SH-SY5Y (cell line): ENCODE measurements around the gene ZNF469.

ENCODE experiments used
- GATA2 ChIP-seq: IDR thresholded peaks from 2 replicates; pipeline ENCODE4 v1.6.1; 2011; ENCODE audit warnings: mild to moderate bottlenecking, low read depth, low read length
- GATA3 ChIP-seq: IDR thresholded peaks from 2 replicates; pipeline ENCODE4 v1.6.1; 2011; ENCODE audit warnings: low read depth, mild to moderate bottlenecking, low read length, moderate library complexity

Gene ZNF469

GRCh38 chr16:88375996-88376834 is 6.5 kb upstream of the ZNF469 start:
- TF ChIP-seq GATA3 (no peak), GATA2 (no peak)

- no peak for TF ChIP-seq GATA3
- TF ChIP-seq GATA2 = no peak
These were observed 5.7 kb upstream of the ZNF469 start for GRCh38 chr16:88376835-88377726.

DNA sequence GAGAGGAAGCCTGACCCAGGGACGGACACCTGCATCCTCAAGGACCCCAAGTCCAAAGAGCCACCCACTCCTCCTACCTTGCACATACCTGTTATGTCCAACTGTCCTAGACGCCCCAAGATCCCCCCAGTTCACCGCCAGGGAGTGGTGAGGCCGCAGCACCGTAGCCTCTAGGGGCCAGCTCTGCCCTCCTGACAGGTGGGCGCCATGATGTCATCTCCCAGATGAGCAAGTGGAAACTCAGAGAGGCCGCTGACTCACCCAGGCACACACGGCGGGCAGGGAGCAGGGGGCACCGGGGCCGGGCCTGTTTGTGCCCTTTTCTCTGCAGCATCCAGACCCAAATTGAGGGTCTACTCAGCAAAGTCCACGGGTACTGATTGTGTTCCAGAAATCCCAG is 4.8 kb upstream of the ZNF469 start:
- TF ChIP-seq GATA3 = no peak

- TF ChIP-seq GATA2 = no peak
- no peak for TF ChIP-seq GATA3
These were observed 4.4 kb upstream of the ZNF469 start for GRCh38 chr16:88378401-88378800.

DNA sequence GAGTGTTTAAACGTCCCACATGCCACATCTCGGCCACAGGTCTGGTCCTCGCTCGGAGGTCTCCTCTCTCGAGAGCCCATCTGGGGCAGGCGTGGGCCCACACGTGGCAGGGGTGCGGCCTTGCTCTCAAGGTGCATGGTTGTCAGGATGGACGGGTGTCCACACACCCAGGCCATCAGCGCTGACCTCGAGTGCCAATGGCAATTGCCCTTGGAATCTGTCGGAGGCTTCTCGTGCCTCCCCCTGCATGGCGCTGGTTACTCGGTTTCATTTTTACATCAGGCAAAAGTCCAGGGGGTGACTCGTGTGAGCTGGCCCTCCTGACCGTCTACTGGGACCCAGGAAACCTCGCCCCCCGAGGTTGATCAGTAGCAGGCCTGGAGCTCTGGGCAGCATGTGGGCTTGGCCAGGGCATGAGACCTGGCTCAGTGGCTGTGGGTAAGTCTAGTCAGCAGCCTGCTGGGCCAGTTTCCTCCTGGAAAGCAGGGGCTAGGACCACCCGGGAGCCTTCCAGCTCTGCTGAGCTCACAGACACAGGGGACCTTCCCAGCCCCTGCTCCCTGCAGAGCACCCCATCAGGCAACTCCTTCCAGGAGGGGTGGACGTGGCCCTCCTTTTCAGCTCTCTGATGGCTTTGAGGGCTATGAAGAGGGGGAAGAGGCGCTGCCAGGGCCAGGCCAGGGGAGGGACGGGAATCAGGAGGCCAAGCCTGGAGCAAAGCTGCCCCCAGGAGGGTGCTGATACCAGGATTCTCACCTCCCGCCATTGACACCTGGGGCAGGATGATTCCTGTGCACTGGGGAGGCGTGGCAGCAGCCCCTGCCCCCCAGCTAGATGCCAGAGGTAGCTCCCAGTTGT is 3.7 kb upstream of the ZNF469 start:
- TF ChIP-seq GATA2 = no peak
- TF ChIP-seq GATA3 = no peak

DNA sequence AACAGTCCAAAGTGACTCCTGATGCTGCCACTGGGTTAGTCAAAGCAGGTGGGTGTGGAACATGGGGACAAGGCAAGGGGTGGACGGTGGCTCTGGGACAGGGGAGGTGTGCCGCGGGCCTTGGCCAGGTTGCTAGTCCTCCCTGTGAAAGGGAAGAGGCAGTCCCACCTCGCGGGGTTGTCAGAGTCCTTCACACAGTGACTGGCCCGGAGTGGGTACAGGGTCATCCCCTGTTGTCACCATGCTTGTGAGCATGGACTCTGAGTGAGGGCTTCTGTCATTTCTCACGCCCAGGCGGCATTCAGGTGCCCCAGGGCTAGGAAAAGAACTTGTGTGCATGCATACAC is 3.1 kb upstream of the ZNF469 start:
- TF ChIP-seq GATA2 (no peak), GATA3 (no peak)

DNA sequence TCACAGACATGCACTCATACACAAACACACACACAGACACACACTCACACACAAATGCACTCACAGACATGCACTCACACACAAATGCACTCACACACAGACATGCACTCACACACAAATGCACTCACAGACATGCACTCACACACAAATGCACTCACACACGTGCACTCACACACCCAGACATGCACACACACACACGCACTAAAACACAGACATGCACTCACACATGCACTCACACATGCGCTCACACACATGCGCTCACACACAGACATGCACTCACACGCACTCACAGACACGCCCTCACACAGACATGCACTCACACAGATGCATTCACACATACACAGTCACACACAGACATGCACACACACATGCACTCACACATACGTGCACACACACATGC is 2.7 kb upstream of the ZNF469 start:
- TF ChIP-seq GATA3 (no peak), GATA2 (no peak)

DNA sequence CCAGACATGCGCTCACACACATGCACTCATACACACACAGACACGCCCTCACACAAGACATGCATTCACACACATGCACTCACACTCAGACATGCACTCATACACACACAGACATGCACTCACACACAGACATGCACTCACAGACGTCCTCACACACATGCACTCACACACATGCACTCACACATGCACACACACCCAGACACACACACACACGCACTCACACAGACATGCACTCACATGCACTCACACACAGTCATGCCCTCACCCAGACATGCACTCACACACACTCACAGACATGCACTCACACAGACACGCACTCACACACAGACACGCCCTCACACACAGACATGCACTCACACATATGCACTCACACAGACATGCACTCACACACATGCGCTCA is 2.1 kb upstream of the ZNF469 start:
- TF ChIP-seq GATA2 (no peak), GATA3 (no peak)

DNA sequence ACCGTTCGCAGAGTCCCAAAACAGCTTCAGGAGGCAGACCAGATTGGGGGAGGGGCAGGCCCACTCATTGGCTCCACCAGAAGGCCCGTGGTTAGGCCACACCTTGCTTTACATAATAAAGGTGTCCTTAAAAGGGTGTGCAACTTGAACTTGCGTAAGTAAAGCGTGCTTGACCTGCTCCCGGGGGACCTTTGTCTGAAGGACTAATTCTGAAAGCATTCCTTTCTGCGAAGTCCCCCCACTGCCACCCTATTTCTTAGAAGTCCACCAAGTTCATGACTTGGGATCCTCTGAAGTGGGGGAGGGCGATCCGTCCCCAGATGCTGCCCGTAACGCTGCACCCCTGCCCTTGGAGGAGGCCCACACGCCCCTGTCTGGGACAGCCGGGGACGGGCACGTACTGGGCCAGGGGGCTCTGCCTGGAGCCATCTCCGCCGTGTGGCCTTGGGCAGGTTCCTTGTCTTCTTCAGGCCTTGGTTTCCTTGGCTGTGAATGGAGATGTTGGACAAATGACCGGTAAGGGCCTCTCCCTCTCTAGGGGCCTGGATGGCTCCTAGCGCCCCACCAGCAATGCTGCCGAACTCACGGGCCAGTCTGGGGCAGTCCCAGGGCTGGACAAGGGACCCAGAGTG is 823 bp upstream of the ZNF469 start:
- TF ChIP-seq GATA2 (no peak), GATA3 (no peak)

DNA sequence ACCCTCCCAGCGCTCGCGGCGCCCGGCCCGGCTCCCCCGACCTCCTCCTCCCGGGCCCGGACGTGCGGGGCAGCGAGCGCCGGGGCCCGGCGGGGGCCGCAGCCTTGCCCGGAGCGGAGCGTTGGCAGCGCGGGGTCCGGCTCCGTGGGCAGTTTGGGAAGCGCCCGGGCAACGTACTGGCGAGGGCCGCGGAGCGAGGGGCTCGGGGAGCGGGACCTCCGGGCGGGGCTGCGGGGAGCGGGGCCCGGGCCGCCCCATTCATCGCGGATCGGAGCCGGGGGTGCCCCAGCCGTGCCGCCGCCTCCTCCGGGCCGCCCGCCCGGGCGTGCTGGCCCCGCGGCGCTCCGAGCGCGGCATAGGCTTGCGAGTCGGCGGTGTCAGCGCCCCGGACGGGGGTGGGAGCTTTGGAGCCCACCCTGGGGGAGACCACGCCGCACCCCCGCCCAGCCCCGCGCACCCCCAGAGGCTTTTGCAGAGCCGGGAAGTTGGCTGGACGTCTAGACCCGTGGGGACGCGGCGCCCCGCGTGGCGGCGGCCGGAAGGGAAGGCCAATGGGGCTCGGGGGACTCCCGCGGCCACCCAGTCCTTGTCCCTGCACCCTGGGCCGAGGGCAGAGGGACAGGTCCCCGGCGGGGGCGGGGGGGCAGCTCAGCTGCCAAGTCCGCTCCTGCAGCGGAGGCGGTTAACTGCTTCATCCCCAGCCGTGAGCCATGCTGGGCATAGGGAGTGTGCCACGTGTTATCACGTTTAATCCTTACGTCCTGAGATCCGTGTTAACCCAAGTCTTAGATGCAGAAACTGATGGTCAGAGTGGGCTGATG is 852 bp downstream of the ZNF469 start:
- TF ChIP-seq GATA2 = no peak
- no peak for TF ChIP-seq GATA3

DNA sequence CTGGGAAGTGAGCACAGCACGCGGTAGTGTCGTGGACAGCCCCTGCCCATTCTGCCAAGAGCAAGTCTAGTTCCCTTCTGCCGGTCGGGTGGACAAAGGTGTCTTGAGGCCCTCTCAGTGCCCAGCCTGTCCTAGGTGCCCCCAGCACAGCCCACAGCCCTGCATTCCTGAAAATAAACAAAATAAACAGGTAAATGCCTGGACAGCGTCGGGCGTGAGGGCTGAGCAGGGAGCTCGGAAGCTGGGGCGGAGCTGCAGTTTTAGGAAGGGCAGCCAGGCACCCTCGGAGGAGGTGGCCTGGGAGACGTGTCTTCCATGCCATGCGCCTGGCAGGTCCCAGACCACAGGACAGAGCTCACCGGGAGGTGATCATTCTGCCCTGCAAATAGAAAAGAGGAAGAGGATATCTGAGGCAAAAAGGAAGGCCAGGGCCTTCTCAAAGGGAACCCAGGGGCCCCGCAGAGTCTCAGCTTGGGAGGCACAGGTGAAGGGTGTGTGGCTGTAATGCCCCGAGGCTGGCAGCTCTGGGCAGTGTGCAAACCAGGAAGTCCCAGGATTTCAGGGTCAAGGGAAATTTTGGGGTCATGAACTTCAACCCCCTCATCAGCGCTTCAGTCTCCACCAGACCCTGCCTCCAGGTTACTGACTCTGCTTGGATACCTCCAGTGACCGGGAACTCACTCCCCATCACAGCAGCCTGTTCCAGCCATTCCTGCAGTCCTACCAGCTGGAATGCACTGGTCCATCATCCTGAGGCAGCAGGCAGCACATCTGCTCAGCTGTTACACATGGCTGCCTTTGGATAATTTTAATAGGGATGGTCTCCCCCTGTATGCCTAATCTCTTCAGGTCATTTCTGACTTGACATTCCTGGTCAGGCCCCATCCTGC is 1.7 kb downstream of the ZNF469 start:
- TF ChIP-seq GATA2 (no peak), GATA3 (no peak)

GRCh38 chr16:88385112-88385594 is 2.4 kb downstream of the ZNF469 start:
- TF ChIP-seq GATA2 = peak; percentile 37; the same call in 1 of the 2 replicates
- no peak for TF ChIP-seq GATA3
